C1 segment of cervical spinal cord (tissue), 14 donors: ENCODE results near the gene TAS1R1.

Experiments used
- DNase-seq, 14 donors: peaks; one replicate each; lab custom pipeline; 2025; lab: John Stamatoyannopoulos, UW

Gene TAS1R1

GRCh38 chr1:6570987-6571386 is 15.9 kb downstream of the TAS1R1 start:
- DNase-seq = no peak

- DNase-seq = no peak
Measured at GRCh38 chr1:6572653-6573383, 17.7 kb downstream of the TAS1R1 start.

GRCh38 chr1:6574025-6574620 is 19.0 kb downstream of the TAS1R1 start:
- no peak for DNase-seq

- DNase-seq = no peak
Measured at GRCh38 chr1:6574818-6575217, 19.7 kb downstream of the TAS1R1 start.

- peak in 1 of 14 donors; percentile 5 for DNase-seq
Measured at GRCh38 chr1:6577831-6578525, 22.9 kb downstream of the TAS1R1 start.

GRCh38 chr1:6578624-6579373 is 23.7 kb downstream of the TAS1R1 start:
- DNase-seq = peak in 2 of 14 donors; percentile 31 to 50

- peak; percentile 85 to 99 (median 96) for DNase-seq
Measured at GRCh38 chr1:6579374-6580118, 24.4 kb downstream of the TAS1R1 start, which contains the start of gene ZBTB48. TSS of gene ZBTB48 (plus strand) at chr1:6579994. CDS start at chr1:6580610, 616 bp downstream.

- DNase-seq = no peak
Measured at GRCh38 chr1:6580119-6580592, 25.0 kb downstream of the TAS1R1 start.

GRCh38 chr1:6580593-6581409 is 25.7 kb downstream of the TAS1R1 start:
- DNase-seq = peak in 1 of 14 donors; percentile 35

GRCh38 chr1:6581561-6582305 is 26.6 kb downstream of the TAS1R1 start:
- peak in 2 of 14 donors; percentile 11 to 30 for DNase-seq

GRCh38 chr1:6582370-6582769 is 27.3 kb downstream of the TAS1R1 start:
- DNase-seq = no peak

GRCh38 chr1:6584126-6585080 is 29.3 kb downstream of the TAS1R1 start:
- no peak for DNase-seq

GRCh38 chr1:6585081-6585722 is 30.1 kb downstream of the TAS1R1 start:
- DNase-seq = peak in 1 of 14 donors; percentile 51

- no peak for DNase-seq
Measured at GRCh38 chr1:6585841-6586240, 30.7 kb downstream of the TAS1R1 start.

- no peak for DNase-seq
Measured at GRCh38 chr1:6586404-6586816, 31.3 kb downstream of the TAS1R1 start.

- peak in 11 of 14 donors; percentile 24 to 86 (median 65) for DNase-seq
Measured at GRCh38 chr1:6587261-6588005, 32.3 kb downstream of the TAS1R1 start.
